Left hindlimb (tissue), 1 donor: Measurements from ENCODE around the gene NCBP2L.
A peak's percentile ranks its signal among the peaks of the same experiment; 100 is the strongest.

Experiments
- DNase-seq: peaks from one replicate; pipeline ENCODE4 v3.0.0-alpha.2; 2018

Gene NCBP2L

DNA sequence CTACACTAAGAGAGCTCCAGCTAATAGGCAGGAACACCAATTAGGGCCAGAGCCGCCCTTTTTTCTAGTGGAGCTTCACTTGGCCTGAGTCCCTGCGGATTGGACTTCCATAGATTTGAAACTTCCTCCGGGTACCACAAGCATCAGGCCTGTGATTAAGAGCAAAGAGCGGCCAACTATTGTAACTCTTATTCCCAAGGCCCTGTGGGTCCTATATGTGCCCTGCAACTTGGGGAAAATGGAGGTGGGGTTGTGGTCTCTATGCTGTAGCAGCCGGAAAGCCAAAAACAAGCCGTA lies at the start of gene NCBP2L:
Gene NCBP2L, plus strand, starts transcription at position 198 of the 297 bp plus-strand sequence. CDS start 16,488 bp downstream, outside the sequence.
- no peak for DNase-seq

- no peak for DNase-seq
Observed at GRCh38 chrX:107728371-107729099, 49.0 kb upstream of the NCBP2L start.

GRCh38 chrX:107729558-107730297 lies 47.8 kb upstream of the NCBP2L start:
- DNase-seq, result no peak

DNA sequence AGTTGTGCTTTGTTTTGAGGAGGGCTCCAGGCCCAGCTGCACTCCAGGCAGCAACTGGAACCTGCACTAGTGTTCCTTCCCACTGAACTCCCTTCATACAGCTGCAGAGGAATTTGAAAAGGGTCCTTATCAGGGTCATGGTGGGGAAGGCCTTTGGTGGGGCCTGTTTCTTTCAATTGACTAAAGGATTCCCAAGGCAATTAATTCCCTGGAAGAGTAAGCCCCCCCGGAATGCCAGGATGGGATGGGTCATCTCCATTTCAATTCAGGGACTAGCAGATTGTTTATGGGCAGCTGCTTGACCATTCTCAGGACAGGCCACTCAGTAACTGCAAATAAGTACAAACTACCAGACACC lies 47.3 kb upstream of the NCBP2L start:
- no peak for DNase-seq

- DNase-seq, result no peak
Observed at GRCh38 chrX:107730991-107731766, 46.4 kb upstream of the NCBP2L start.

DNA sequence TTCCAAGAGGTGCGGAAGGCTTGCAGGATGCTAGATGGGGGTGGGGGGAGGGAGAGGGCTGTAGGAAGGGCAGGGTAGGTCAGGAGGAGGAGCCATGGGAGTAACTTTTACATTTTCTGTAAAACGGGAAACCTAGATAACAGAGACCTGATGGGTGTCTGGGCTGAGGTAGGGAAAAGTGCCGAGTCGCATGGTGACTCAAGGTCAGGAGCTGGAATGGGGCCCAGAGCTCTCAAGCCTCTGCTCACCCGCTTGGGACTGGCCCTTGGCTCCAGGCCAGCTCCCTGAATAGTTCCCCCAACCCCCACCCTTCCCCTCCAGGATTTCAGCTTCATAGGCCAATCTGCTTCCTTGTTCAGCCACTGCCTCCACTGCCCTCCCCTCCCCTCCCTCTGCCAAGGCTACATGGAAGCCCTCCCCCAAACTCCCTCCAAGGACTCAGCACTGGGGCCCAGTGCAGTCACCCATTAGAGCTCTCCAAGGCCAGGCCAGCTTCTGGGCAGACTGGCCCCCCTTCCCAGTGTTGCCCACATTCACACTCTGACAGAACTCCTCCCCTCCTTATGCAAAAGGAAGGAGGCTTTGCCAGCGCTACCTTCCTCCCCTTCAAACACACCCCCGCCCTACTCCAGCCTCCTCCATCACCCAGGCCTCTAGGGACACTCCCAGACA lies 45.6 kb upstream of the NCBP2L start:
- DNase-seq, result peak; percentile 70

DNA sequence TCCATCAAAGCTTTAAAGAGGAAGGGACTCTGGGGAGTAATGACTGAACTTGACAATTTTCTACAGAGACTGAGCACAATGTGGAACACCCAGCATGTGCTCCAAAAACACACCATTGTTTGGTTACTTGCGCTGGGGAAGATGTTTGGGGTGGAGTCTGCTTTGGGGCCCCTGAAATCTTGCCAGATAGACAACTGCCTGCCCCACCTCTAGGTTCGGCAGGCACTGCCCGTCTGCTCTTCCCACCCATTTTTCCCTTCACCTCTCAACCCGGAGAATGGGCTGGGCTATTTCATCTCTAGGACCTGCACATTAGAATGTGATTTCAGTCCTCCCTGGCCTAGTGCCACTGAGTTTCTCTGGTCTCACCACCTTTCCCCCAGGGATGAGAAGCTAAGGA lies 43.8 kb upstream of the NCBP2L start:
- DNase-seq, result no peak

GRCh38 chrX:107734646-107735045 lies 42.9 kb upstream of the NCBP2L start:
- no peak for DNase-seq

DNA sequence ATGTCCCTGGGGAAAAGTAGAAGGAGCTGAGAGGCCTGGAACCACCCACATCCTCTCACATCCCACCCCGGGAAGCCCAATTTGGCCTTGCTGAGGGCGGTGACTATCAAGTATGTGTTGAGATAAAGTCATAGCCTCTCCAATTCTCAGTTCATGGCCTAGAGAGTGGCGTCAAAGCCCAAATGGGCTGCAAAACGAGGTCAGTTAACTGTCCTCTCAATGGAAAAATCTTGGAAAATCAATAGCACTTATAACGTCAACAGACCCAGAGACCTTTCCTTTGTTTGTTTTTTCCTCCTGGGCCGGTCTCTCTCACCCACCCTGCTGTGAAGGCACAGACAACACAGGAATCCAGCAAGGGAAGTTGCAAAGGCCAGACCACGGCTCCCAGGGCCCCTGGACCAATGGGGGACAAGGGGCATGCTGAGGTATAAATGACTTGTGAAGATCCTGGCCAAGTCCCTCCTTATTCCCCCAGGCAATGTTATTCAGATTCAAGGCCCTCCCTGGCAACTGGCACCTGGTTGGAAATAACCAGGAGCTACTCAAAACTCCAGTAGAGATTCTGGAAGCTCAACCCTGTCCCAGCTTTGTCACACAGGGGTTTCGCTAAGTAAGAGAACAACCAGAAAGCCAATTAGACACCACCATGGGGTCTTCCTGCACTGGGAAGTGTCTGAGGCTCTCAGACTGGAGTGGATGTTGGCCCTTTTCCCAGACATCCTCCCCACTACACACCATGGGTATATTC lies 40.6 kb upstream of the NCBP2L start:
- DNase-seq, result no peak

GRCh38 chrX:107738272-107738671 lies 39.3 kb upstream of the NCBP2L start:
- no peak for DNase-seq

DNA sequence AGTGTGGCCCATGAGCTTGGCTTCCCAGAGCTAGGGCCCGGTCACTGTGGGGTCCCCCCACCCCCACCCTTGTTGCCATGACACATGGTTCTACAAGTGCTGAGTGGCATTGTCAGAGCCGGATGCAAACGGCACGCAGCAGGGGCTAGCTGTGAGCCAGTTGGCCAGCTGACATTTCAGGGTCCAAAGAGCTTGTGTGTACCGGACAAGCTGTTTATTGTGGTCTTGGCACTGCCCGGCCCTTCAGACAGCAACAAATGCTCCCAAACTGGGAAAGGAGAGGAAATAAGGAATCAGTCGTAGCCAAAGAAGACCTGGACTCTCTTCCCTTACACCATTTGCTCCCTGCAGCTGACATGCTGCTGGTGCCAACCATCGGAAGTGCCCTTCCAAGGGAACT lies 38.8 kb upstream of the NCBP2L start:
- DNase-seq, result no peak

DNA sequence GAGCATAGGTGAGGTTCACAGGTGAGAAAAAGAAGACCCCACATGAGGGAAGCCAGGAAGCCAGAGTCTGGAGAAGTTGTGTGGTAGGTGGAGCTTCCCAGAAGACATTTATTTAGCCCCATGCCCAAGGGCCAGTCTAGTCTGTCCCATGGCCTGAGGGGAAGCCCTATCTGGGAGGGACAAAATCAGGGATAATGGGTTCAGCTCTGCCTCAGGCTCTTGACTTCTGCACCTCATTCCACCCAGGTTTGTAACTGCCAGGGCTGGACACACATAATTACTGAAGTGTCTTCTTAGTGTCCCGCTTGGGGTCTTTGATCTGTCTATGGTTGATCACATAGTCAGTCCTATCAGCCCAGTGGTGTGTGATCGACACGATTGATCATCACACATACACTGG lies 38.0 kb upstream of the NCBP2L start:
- no peak for DNase-seq

DNA sequence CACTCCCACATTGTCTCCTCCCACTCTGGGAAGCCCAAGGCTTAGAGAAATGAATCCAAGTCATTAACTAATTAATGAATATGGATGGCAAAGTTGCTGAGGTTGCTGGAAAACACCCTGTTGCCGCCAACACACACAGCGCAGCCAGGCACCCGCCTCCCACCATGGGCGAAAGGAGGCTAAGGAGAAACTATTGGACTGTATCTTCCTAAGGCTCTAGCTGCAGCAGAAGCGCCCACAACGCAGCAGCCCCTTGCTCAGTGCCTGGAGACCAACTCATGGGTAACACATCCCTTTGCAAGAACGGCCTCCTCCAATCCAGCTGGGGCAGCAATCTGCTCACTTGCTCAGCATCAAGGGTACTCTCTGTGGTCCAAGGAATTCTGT lies 36.1 kb upstream of the NCBP2L start:
- no peak for DNase-seq

DNA sequence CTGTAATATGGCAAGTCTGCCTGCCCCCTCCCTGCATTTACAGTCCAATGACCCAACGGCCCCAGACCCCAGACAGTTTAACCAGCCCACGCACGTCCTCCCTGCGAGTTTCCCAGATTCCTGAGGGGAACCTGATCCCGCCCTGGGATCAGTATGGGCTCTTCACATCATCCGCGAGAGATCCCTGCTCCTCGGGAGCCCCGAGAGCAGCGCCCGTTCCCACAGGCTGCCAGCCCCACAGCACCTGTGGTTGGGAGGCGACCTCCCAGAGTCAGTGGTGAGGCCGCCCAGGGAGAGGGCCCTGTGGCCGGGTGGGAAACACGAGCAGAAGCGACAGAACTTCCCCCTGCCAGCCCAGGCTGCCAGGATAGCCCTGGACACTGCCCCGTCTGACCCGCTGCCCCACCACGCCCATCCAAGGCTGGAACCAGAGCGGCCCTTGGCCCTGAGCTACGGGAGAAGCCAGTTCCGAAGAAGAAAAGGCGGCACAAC lies 34.8 kb upstream of the NCBP2L start:
- DNase-seq, result no peak

DNA sequence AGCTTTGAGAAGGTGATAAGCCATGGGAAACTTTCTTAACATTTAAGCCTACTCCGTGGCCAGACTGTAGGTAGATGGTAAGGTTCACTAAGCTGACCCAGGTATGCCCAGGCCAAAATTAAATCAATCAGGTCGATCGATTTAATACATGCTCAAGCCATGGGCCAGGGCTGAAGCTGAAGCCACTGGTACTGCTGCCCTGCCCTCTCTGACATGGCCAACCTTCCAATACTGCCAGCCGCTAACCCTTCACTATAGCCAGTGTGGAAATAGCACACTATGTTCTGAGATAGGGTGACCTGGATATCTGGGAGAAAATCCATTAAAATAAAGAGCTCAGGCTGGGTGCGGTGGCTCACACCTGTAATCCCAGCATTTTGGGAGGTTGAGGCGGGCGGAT lies 33.5 kb upstream of the NCBP2L start:
- no peak for DNase-seq

- DNase-seq, result no peak
Observed at GRCh38 chrX:107744868-107745267, 32.7 kb upstream of the NCBP2L start.

GRCh38 chrX:107747596-107748161 lies 29.9 kb upstream of the NCBP2L start:
- no peak for DNase-seq

GRCh38 chrX:107748506-107748905 lies 29.0 kb upstream of the NCBP2L start:
- no peak for DNase-seq

DNA sequence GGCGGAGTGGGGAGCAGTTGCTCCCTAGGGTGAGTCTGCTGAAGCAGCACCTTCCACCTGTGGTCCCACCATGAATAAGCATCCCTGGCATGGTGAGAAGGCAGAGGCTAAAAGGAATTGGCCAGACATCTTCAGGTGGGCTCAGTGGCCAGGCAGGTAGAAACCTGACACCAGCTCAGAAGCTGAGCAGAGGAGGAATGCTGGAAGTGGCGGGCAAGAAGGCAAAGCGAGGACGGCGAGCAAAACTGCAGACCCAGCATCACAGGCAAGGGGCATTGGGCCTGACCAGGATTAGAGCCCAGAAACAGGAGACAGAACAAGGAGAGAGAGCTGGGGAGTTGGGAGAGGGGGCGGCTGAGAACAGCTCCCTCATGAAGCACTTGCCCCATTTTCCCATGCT lies 27.3 kb upstream of the NCBP2L start:
- DNase-seq, result no peak

DNA sequence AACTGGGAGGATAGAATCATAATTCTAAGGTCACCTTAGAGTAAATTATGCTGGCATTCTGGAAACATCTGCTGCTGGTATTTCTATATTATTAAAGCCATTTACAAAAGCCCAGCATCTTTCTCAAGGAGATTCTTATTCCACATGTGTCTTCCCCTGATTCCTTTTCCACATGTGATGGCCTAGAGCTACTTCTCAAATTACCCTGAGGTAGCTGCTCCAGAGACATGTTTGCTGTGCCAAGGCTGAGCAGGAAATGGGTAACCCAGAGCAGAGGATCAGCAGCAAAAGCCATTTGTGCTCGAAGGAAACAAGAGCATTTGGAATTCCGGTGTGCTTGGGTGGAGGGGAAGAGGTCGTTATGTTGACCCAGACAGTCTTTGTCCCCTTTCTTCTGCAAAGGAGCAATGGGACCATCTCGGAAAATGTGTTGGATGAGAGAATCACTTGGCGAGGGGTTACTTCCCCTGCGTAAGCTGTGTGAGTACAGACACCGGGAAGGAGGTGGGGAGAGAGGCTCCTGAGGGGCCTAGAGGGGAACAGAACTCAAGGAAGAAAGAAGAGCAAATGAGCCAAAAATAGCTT lies 26.6 kb upstream of the NCBP2L start:
- DNase-seq, result peak; percentile 68

DNA sequence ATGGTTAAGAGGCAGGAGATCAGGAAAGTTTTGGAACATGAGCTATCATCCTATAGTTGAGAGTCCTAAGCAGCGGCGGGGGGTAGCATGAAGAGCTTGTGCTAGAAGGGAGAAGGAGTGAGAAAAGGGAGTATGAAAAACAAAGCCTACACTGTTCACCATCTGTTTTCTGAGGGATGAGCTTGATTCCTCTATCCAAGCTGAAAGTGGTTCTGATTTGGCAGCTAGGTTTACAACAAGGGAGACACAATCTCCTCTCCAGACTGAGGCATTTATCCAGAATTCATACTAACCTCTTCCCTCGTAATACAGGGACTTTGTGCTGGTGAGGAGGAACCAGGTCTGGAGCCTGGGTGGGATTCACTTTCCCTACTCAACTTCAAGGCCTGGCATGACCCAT lies 25.5 kb upstream of the NCBP2L start:
- no peak for DNase-seq

GRCh38 chrX:107752714-107753113 lies 24.8 kb upstream of the NCBP2L start:
- DNase-seq, result no peak
